GM18502 (cell line): ENCODE measurements around the gene FAAP100.

ENCODE experiments used
- ATAC-seq: cut with Tn5 transposase; IDR thresholded peaks from one replicate; pipeline ENCODE4 v1.9.1; 2021; ENCODE audit warnings: mild to moderate bottlenecking; ENCODE audit not compliant: unreplicated experiment, poor library complexity

The FAAP100 gene

DNA sequence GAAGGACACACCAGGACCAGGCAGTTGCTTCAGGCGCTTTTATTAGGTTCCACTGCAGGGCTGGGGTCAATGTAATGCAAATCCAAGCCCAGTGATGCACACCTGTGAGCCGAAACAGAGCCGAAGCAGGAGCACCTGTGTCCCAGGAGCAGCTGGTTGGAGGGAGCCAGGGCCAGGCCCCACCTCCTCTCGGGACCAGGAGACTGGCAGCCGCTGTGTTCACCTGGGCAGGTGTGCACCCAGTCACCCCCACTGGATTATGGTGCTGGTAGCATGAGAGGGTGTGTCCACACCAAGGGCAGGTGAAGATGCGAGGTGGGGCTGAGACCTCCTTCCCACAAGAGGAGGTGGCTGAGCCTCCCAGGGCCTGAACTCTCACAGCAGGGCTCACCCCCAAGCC is 4.7 kb upstream of the FAAP100 start:
- ATAC-seq: no peak

DNA sequence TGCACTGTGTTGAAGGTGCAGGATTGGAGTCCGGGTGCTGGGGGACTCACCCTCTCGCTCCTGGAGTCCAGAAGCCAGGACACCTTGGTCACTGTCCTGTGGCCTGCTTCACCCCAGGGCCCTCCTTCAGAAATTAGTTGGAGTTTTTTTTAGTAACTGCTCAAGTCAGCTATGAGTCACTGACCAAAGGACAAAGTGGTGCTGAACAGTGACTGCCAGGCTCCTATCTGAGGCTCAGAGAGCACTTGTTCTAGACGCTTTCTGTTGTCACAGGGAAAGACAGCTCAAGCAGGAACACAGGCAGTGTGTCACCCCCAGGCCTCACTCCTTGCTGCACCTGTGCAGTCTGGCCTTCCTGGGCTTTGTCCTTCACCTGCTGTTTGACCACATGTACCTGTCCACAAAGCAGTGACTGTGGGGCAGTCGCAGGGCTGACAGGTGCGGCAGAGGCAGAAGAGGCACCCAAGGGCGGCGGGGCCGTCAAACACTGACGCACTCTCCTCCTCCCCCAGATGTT is 4.1 kb upstream of the FAAP100 start:
- no peak for ATAC-seq

DNA sequence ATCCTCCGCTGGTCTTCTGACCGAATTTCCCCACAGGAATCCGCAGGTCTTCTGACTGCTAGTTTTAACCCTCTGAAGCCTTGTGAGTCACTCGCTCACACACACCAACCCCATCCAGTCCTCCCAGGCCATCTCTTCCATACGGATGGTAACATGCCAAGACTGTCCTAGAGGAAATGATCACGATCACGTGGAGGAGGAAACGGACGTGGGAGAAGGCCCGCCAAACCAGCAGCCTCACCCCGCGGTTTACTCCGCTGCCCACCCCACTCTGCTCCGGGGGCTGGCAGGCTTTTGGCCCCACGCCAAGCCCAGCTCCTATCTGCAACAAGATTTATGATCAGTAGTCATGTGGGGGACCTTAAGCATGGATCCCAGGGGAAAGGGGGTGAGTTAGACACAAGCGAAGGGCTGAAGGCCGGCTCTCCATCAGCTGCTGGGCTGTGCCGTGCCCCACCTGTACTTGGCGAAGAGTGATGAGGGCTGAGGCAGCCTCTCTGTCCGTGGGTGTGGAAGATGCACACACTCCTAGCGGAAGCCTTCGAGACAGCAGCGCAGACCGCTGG is 1.5 kb upstream of the FAAP100 start:
- ATAC-seq: peak; percentile 4

DNA sequence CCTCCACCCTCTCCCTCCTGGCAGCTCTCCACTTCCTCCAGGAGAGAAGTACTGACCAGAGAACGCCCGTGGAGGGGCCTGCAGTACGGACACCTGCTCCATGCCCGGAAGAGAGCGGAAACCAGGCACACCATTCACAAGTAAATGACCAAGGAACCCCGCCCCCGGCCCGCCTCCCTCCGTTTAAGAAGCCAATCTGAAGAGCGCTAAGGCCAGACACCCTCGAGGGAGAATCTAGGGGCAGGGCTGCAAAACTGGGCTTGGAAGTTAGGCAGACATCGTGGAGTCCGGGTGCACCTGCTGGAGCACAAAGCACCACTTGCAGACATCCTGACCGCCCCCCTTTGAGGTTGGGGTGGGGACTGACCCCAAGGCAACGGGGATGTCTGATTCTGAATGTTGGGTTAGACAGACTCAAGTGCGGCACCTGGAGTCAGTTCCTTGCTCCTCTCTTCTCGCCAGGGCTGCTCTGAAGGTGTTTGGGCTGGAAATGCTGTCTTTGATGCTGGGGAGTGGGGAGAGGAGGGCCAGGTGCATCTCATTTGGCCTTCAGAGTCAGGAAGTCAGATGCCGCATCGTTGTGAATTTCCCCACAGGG is 964 bp upstream of the FAAP100 start:
- ATAC-seq: peak; percentile 40

DNA sequence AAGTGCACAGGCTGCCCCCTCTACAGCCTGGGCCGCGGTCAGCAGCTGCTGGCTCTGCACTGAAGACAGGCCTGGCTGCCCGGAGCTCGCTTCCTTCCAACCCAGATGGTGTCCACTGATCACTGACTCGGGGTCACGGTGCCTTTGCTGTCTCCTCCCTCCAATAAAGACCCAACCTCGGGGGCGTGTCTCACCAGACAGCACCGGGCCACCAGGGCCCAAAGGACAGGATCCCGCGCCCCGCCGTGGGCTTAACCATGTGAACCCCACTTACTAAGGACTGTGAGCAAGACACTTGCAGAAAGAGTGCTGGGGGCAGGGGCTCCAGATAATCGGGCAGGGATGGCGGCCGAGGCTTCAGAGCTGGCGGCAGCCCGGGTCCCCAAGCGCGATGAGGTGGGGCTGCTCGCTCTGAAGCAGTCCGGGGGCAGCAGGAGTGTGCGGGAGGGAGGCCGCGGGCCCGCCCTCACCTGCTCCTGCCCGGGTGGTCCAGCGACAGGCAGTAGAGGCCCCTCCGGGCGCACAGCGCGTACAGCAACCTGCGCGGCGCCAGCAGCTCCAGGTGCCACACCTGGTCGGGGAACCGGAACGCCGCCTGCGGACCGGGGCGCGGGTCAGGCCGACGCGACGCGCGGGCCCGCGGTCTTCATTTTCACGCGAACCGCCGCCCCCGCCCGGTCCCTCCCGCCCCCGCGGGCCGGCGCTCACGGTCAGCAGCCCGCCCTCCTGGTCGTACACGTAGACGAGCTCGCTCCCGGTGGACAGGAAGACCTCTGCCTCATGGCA is 502 bp downstream of the FAAP100 start:
- no peak for ATAC-seq

DNA sequence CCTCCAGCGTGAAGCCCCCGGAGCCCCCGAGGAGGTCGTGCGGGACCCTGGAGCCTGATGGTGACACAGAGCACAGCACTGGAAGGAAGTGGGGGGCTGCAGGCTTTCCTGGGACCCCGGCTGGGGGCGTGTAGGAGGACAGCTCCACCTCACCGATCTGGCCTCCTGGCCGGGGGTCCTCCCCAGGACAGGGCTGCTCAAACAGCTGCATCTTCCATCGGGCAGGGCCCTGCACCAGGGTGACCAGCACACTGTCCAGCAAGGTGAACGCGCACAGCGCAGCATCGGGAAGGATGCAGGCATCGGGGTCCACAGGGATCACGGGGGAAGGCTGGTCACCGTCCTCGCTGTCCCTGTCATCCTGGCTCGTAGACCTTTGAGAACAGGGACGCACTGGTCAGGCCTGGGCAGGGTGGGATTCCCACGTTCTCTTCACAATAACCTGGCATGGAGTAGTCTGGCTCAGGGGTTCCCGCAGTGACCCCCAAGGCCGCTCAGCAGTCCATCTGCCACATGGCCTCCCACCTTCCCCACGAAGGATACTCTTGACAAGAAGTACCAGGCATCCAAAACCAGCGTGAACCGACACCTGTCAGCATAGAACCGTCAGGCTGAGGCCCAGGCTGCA is 1.2 kb downstream of the FAAP100 start:
- no peak for ATAC-seq

DNA sequence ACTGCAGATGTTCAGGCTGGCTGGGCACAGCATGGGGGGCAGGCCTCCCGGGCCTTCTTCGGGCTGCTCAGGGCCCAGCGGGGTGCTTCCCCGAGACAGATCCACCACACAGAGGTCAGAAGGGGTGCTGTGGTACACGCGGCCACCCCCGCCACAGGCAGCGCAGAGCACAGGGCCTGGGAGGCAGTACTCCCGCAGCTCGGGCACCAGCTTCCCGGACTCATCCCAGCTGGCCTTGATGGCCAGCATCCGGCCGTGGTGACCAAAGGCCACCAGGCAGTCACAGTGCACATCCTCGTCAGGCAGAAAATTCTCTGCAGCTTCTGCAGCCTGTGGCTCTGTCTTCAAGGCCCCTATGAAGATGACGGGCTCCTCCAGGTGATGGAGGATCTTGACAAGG is 1.9 kb downstream of the FAAP100 start:
- no peak for ATAC-seq

DNA sequence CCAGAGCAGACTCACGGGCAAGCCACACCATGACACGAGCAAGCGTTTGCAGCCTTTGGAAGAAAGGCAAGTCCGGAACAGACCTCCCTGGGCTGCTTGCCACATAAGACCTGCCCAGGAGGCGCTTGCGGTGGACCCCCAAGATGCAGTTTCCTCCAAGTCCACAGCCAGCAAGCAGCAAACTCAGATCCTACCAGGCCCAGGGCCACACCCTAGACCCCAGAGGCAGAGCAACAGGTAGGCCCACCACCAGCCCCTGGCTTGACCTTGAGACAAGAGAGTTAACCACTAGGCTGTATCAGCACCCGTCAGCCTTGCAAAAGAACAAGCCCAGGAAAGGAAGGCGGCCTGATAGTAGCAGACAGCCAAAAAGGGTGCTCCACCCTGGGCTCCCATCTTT is 2.3 kb downstream of the FAAP100 start:
- ATAC-seq: no peak

DNA sequence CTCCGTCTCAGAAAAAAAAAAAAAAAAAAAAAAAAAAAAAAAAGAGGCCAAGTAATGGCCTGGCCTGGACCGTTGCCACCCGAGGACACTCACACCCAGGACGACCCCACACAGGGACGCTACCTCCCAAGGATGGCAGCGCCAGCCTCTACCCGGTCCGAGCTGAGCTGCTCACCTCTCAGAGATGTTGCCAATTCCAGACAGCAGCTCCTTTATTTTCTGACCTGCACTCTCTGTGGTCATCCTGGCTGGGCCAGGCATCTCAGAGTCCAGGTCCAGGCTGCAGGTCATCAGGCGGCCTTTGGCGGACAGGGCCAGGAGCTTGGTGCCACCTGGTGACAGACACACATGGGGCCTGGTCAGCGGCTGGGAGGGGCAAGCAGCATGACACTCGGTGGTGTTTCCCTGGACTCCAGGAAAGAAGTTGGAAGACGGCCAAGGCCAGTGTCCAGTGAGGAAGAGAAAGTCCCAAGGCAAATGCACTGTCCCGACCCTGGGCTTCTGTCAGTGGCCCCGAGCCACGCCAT is 3.1 kb downstream of the FAAP100 start:
- ATAC-seq: no peak

DNA sequence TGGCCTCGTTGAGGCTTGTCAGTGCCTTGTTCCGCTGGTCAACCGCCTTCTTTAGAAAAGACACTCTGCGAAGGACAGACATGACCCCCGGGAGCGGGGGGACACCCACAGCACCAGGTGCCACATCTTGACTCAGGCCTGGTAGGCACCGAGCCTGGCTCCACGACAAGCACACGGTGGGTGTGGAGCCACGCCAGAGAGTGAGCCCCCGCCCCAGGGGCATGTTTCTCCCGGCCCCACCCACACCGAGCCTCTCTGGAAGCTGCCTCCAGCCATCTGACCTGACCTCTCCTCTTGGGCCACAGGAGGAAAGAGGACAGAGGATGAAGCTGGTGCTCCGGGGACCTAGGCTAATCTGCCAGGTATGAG is 4.6 kb downstream of the FAAP100 start:
- ATAC-seq: no peak

DNA sequence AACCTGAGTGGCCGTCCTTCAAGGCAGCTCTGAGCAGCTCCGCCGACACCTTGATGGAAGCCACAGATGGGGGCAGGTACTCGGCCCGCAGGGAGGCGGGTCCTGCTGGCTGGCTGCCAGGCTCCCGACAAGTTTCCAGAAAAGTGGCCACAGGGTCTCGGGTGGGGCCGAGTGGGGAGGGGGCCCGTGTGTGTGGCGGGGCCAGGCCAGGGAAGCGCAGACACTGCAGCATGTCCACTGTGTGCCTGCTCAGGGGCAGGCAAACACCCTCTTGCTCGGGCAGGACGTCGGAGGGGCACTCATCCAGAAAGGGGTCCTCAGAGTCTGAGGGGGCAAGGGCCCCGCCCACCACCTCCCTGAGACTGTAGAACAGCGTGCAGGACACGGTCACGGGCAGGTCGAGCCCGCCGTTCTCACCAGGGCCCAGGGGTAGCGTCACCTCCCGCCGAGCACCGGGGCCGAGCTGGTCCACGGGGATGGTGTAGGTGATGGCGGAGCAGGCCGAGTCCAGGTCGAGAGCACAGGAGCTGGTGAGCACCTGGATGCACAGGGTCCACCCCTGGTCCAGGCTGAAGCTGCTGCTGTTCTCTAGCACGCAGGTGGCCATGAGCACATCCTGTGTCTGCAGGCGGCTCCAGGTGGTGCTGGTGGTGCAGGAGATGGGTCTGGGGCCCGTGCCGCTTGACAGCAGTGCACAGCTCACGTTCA is 5.1 kb downstream of the FAAP100 start:
- ATAC-seq: no peak

DNA sequence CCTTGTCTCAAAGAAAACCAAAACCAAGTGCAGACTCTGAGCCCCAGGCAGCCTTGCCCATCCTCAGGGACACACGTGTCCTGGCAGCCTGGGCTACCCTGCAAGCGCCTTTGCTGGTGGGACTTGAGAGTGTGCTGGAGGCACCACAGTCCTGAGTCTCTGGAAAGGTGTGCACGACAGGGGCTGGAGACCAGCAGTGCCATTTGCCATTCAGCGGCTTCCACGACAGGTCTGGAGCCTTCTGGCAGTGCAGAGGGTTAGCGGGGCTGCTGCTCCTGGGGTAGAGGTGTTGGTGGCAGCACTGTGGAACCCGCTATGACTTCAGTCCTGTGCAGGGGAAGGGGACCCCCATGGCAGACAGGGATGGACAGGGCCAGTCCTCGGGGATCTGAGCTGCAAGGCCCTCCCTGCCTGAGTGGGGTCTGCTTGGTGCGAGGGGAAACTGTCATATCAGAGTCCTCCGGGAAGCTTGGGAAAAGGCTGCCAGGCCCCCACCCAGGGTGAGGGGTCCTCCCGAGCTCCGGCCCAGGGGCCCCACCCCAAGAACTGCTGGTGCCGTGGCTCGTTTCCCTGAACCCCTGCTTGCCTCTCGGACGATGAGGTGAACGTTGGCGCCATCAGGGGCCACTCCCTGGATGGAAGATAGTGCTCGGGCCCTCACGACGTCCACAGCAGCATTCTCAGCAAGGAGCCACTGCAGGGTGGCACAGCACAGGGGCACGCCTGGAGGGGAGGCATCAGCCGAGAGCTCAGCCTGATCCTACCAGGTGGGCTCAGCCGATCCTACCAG is 6.8 kb downstream of the FAAP100 start:
- no peak for ATAC-seq

DNA sequence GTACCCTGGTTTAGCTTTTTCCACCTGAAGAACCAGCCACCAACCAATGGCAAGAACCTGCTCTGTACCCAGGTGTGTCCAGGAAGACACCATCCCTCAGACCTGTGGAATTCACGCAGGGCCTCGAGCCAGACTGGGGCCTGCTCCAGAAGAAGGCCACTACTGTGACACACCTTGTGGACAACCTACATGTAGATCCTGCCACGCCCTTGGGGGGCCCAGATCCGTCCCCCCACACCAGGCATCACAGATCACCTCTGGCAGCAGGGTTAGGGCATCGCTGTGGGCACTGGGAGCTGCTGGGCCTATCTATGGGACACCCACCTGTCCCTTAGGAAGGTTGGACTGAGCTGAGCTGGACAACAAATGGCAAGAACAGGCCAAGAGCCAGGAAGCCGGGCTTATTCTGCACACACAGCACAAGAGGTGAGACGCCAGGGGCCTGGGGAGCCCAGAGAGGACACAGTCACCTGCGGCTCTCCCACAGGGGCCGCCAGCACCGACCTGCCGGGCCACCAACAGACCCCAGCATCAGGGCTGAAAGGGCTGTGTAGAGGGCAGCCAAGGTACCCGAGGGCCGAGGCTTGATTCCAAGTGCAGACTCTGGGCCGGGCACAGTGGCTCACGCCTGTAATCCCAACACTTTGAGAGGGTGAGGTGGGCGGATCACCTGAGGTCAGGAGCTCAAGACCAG is 7.7 kb downstream of the FAAP100 start:
- no peak for ATAC-seq

DNA sequence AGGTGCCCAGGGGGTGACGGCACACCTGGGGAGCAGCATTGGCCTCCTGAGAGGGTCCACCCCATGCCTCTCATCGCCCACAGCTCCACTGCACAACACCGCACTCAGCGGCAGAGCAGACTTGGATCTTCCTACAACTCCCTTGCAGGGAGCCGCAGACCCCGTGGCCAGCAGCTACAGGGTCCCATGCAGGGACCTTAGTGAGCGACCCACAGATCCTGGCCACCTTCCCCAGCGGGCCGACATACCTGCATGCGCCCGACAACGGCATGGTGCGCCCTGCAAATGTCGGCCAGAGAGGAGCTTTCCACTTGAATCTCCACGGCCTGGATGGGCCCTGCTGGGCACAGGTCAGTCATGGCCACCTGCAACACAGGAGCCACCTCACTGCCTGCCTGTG is 8.4 kb downstream of the FAAP100 start:
- ATAC-seq: no peak

DNA sequence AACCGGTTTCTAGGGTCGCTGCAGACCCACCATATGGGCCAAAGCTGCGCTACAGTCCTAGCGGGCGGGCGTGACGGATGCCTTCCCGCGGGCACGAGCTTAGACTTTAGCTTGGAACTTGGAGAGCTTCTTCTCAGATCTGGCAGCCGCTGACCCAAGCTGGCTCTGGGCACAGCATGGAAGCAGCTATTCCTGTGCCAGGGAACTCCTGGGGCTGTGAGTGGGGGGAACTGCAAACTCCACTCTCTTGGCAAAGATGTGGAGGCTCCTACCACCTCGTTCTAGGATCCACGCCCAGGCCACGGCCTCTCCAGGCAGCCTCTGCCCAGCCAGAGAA is 8.8 kb downstream of the FAAP100 start:
- no peak for ATAC-seq

DNA sequence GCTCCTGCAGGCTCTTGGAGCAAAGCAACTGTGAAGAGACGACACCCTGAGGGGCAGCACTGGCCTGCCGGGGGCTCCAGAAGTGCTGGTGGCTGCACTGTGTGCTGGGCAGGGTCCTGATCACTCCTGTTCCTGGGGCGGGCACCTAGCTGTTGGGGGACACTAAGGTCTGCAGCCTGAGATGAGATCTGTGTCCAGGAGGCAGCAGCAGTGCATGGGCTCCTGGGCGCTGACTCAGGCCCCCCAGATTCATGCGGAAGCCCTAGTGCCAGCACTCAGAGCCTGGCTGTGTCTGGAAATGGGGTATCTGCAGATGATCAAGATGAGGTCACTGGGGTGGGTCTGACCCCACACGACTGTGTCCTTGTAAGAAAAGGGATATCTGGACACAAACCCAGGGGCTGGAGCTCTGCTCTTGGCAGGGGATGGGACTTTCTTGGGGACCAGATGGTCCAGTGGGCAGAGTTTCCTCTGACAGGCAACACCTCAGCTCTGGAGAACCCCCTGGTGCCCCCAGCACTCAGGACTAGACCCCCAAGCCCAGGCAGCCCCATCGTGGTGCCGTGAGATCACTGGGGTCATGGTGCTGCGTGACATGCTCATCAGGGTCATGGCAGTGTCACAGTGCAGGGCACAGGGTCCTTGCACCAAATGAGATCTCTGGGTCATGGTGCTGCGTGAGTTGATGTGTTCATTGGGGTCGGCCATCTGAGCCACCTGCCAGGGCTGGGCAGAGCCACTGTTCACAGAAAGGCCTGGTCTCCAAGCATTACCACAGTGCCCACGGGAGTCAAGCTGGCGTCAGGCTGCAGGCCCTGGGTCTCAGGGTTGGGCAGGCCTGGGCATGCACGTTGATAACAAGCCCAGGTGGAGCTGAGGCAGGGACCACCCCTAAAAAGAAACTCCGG is 9.5 kb downstream of the FAAP100 start:
- ATAC-seq: no peak

DNA sequence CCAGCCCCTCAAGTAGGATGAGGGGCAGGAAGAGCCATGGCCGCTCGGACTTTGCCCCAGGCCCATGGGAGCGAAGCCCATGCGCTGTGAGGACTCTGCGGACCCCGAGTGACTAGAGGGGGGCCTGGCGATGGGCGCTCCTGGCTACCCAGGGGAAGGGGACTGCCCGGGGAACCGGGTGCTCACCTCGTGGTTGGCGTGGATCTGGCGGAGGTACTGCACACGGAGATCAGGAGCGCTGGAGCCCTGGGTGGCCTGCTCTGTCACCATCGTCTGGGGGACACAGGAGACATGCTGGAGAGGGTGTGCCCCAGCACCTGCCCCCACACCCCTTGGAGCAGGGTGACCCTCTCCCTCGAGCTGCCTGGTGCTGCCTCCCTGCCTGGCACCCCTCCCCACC is 11.0 kb downstream of the FAAP100 start:
- no peak for ATAC-seq

DNA sequence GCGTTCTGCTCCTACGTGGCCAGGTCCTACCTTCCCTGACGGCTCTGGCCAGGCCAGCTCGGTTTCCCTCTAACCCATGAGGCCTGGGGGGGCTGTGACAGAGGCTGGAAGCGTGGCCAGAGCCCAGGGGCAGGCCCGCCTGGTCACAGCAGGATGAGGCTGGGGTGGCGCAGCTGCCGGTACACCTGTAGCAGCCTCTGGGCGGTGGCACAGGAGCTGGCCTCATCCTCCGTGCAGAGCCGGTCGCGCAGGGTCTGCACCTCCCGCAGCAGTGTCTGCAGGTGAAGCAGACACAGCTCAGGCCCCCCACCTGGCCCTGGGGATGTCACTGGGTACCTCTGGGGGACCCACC is 11.5 kb downstream of the FAAP100 start:
- ATAC-seq: no peak
